Right renal pelvis (tissue), 4 donors: ENCODE results near the gene DYNAP. TPM values are rescaled to one million over a fixed set of nuclear protein-coding genes. Genes with fewer than 3 reads are reported as not detected.

Source experiments
- DNase-seq, 4 donors: peaks; one replicate each; pipeline ENCODE4 v3.0.0-alpha.2; 2013; ENCODE audit warnings: low read depth in 4 of 4, low spot score in 3 of 4, missing footprints in 1 of 4
- polyA plus RNA-seq, 4 donors: library from polyadenylated mRNA; unstranded; fragments of 120-200 nt; gene quantifications; one replicate each; pipeline ENCODE4 v1.2.1, GENCODE V29; 2013; ENCODE audit not compliant: insufficient read length in 4 of 4

DYNAP gene
- polyA plus RNA-seq = under 1 TPM in 1 of 4 donors, not detected in 3; 0.04 TPM

GRCh38 chr18:54590945-54591344 lies at the start of gene DYNAP:
Gene DYNAP, plus strand, starts transcription at chr18:54591245. Its CDS starts 38 bp downstream, at chr18:54591283.
- no peak for DNase-seq

- DNase-seq = no peak
Observed at GRCh38 chr18:54551590-54551989, 39.5 kb upstream of the DYNAP start.

GRCh38 chr18:54555286-54555685 lies 35.8 kb upstream of the DYNAP start:
- DNase-seq = no peak

- no peak for DNase-seq
Observed at GRCh38 chr18:54555996-54556395, 35.0 kb upstream of the DYNAP start.

GRCh38 chr18:54557958-54558357 lies 33.1 kb upstream of the DYNAP start:
- DNase-seq = no peak

GRCh38 chr18:54558609-54559585 lies 32.1 kb upstream of the DYNAP start:
- DNase-seq = peak in 1 of 4 donors; percentile 9

- no peak for DNase-seq
Observed at GRCh38 chr18:54561706-54562267, 29.3 kb upstream of the DYNAP start.

- no peak for DNase-seq
Observed at GRCh38 chr18:54580202-54580729, 10.8 kb upstream of the DYNAP start.

- DNase-seq = no peak
Observed at GRCh38 chr18:54584065-54584464, 7.0 kb upstream of the DYNAP start.

- no peak for DNase-seq
Observed at GRCh38 chr18:54585743-54586142, 5.3 kb upstream of the DYNAP start.

- DNase-seq = no peak
Observed at GRCh38 chr18:54604211-54604610, 13.2 kb downstream of the DYNAP start.

- no peak for DNase-seq
Observed at GRCh38 chr18:54606835-54607212, 15.8 kb downstream of the DYNAP start.

GRCh38 chr18:54607213-54608027 lies 16.4 kb downstream of the DYNAP start:
- peak; percentile 8 to 31 (median 22) for DNase-seq

GRCh38 chr18:54608028-54608642 lies 17.1 kb downstream of the DYNAP start:
- DNase-seq = peak in 2 of 4 donors; percentile 0 to 4

- DNase-seq = no peak
Observed at GRCh38 chr18:54611816-54612215, 20.8 kb downstream of the DYNAP start.

GRCh38 chr18:54612237-54612636 lies 21.2 kb downstream of the DYNAP start:
- no peak for DNase-seq

GRCh38 chr18:54613174-54613573 lies 22.1 kb downstream of the DYNAP start:
- no peak for DNase-seq

GRCh38 chr18:54616220-54616848 lies 25.3 kb downstream of the DYNAP start:
- no peak for DNase-seq

- no peak for DNase-seq
Observed at GRCh38 chr18:54622084-54622483, 31.0 kb downstream of the DYNAP start.

- no peak for DNase-seq
Observed at GRCh38 chr18:54626779-54627178, 35.7 kb downstream of the DYNAP start.
